ENCODE results near the gene STRN4. TPM values are rescaled to one million over a fixed set of nuclear protein-coding genes. Genes with fewer than 3 reads are reported as not detected.
A peak's percentile ranks its signal among the peaks of the same experiment; 100 is the strongest.

The STRN4 gene
- total RNA-seq, 1 experiment from 2014 or later: 143 TPM

- H2BK120ac ChIP-seq (ENCODE audit: low read depth, low read length, poor library complexity, severe bottlenecking): no peak overlapping the region
- H3T11ph ChIP-seq (ENCODE audit: low read length): no peak overlapping the region
- H3K79me2 ChIP-seq (ENCODE audit: insufficient read depth, low read length): no peaks in the 10 kb centered on the region
- H2BK15ac ChIP-seq (ENCODE audit: low read depth, low read length): no peak overlapping the region
- no peak overlapping the region for H2BK20ac ChIP-seq (ENCODE audit: low read depth, low read length, poor library complexity, severe bottlenecking)
- peak; percentile 97 for TF ChIP-seq CTCF (conservative IDR thresholded peaks at IDR 0.05)
- no peaks in the 10 kb centered on the region for H3K9me3 Mint-ChIP-seq
- no peaks in the 10 kb centered on the region for H3K27me3 Mint-ChIP-seq (ENCODE audit: low read depth)
- H2BK12ac ChIP-seq (ENCODE audit: insufficient read length, low read depth, low read length): no peak overlapping the region
- H4K20me1 ChIP-seq (ENCODE audit: control insufficient read depth, insufficient read depth, insufficient read length): no peaks in the 10 kb centered on the region
- no peak overlapping the region for H2AFZ ChIP-seq (ENCODE audit: low read length)
- no peak overlapping the region for H4K91ac ChIP-seq (ENCODE audit: insufficient read length, low read depth, low read length)
- no peak overlapping the region for H4K8ac ChIP-seq (replicated peaks; ENCODE audit: insufficient read length, low read depth, low read length)
- H3K23ac ChIP-seq (ENCODE audit: insufficient read length, low read depth, low read length): no peak overlapping the region
- no peak overlapping the region for H3K56ac ChIP-seq (ENCODE audit: insufficient read length, low read depth, low read length)
- H3K4ac ChIP-seq (ENCODE audit: low read depth, low read length): no peak overlapping the region
- H3K23me2 ChIP-seq (ENCODE audit: insufficient read length, low read depth, low read length, poor library complexity, severe bottlenecking): no peaks in the 10 kb centered on the region
- no peaks in the 10 kb centered on the region for H3K4me1 ChIP-seq (ENCODE audit: insufficient read depth, low read length)
- peaks cover 2 to 3% of the 10 kb centered on the region in 2 experiments for H3K4me1 Mint-ChIP-seq
- peaks cover 33 to 75% (median 67%) of the 10 kb centered on the region in 3 experiments for H3K36me3 Mint-ChIP-seq (ENCODE audit: insufficient read depth in 1 of 3, low read depth in 3 of 3)
- no peak overlapping the region for H3K4me3 Mint-ChIP-seq
- WGBS (ENCODE audit: extremely low coverage, insufficient read length, low lambda C conversion rate): no CpG with 5 or more reads among the region's 21 CpGs
- H3K9me3 ChIP-seq (ENCODE audit: control insufficient read depth, low read depth, low read length): no peaks in the 10 kb centered on the region
- no peaks in the 10 kb centered on the region for H3K79me1 ChIP-seq (ENCODE audit: insufficient read depth, low read depth, low read length, poor library complexity, severe bottlenecking)
- H3K27me3 ChIP-seq (ENCODE audit: insufficient read depth, low read length): no peaks in the 10 kb centered on the region
- peak; percentile 88 for DNase-seq
- no peak overlapping the region for H2BK5ac ChIP-seq (ENCODE audit: insufficient read length, low read length)
- no peak overlapping the region for H3K14ac ChIP-seq (ENCODE audit: insufficient read depth, low read length)
- H3K9ac ChIP-seq (ENCODE audit: extremely low read depth, insufficient read length, low read length): no peak overlapping the region
- H3K18ac ChIP-seq (ENCODE audit: insufficient read length, low read depth, low read length): no peak overlapping the region
- H3K27ac Mint-ChIP-seq: peak overlapping the region in 1 of 3 experiments; percentile 2; a peak in 1 of 7 replicates
- no peak overlapping the region for H4K5ac ChIP-seq (ENCODE audit: insufficient read length, low read depth, low read length)
- H3K27ac ChIP-seq (ENCODE audit: insufficient read length, low read depth, low read length): no peak overlapping the region
- H2AK5ac ChIP-seq (ENCODE audit: insufficient read length, low read length): no peak overlapping the region
- no peak overlapping the region for H3K4me2 ChIP-seq (ENCODE audit: insufficient read depth, insufficient read length, low read length)
Observed at GRCh38 chr19:46704379-46705076, 41.7 kb downstream of the STRN4 start.
